BLaER1 (cell line): ENCODE data around the gene UBE2C.
A peak's percentile ranks its signal among the peaks of the same experiment; 100 is the strongest.

Experiments used
- H3K27ac ChIP-seq: shearing (Covaris generic); formaldehyde crosslinking; 2 replicates; pipeline ENCODE4 v1.8.1; 2022
- H3K27me3 ChIP-seq: shearing (Covaris generic); formaldehyde crosslinking; 2 replicates; pipeline ENCODE4 v1.8.1; 2022
- H3K36me3 ChIP-seq: shearing (Covaris generic); formaldehyde crosslinking; 2 replicates; pipeline ENCODE4 v1.8.1; 2022
- H3K4me1 ChIP-seq: shearing (Covaris generic); formaldehyde crosslinking; 2 replicates; pipeline ENCODE4 v1.8.1; 2022
- H3K4me2 ChIP-seq: shearing (Covaris generic); formaldehyde crosslinking; 2 replicates; pipeline ENCODE4 v1.8.1; 2022
- H3K4me3 ChIP-seq: shearing (Covaris generic); formaldehyde crosslinking; 2 replicates; pipeline ENCODE4 v1.8.1; 2022
- H3K9ac ChIP-seq: shearing (Covaris generic); formaldehyde crosslinking; 2 replicates; pipeline ENCODE4 v1.8.1; 2022
- H3K9me3 ChIP-seq: shearing (Covaris generic); formaldehyde crosslinking; 2 replicates; pipeline ENCODE4 v1.8.1; 2022
- H4K20me1 ChIP-seq: shearing (Covaris generic); formaldehyde crosslinking; 2 replicates; pipeline ENCODE4 v1.8.1; 2022
- Cebpa-rat ChIP-seq: shearing (Covaris generic); IDR thresholded peaks from 2 replicates; pipeline ENCODE4 v1.8.1; 2022

The UBE2C gene

GRCh38 chr20:45832619-45833018 is 20.2 kb downstream of the UBE2C start:
- Histone ChIP-seq H4K20me1 (0 out of 2 replicates have a peak, but pooled peaks cover 4% of the 10 kb centered on the region), H3K27me3 (peaks cover 32% of the 10 kb centered on the region), H3K4me1 (peaks cover 14% of the 10 kb centered on the region), H3K4me3 (no peak overlapping the region), H3K4me2 (no peak overlapping the region), H3K36me3 (no peaks in the 10 kb centered on the region), H3K27ac (no peak overlapping the region), H3K9me3 (no peaks in the 10 kb centered on the region), H3K9ac (no peak overlapping the region)
- TF ChIP-seq Cebpa-rat: no peak

DNA sequence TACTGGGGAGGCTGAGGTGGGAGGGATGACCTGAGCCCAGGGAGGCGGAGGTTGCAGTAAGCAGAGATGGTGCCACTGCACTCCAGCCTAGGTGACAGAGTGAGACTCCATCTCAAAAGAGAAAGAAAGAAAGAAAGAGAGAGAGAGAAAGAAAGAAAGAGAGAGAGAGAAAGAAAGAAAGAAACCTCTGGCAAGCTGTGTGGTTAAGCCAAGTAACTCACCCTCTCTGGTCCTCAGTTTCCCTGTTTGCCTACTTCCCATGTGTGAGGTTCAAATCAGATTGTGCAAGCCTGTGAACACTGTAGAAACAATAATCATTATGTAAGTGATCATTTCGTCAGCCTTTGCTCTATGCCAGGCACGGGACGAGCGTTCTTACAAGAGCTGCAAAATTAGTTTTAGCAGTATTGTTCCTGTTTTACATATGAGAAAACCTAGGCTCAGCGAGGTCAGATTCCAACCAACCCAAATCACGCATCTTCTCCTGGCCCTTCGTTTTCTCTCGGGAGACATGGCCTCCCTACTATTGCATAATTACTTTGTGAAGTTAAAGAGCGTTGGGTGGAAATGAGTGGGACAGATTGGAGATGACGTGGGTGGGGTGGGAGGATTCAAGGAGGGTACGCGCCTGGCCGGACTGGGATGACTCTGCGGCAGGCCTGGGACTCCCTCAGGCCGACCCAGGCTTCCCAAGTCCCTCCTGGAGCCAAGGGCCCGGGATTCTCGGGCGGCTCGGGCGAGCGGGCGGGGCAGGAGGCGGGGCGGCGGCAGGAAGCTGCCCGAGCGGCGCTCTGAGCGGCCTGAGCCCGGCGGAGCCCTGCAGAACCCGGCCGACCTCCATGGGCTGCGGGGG is 20.8 kb downstream of the UBE2C start, which contains the start of gene SNX21:
Gene SNX21 (plus strand): TSS at position 770 of the 853 bp plus-strand sequence. CDS start 121 bp downstream, outside the sequence.
- no peak within 1 kb of the TSS for H3K27ac ChIP-seq
- H3K36me3 ChIP-seq: no peaks in the 10 kb centered on the region
- no peaks in the 10 kb centered on the region for H3K9me3 ChIP-seq
- H4K20me1 ChIP-seq: 0 out of 2 replicates have a peak, but pooled peaks cover 4% of the 10 kb centered on the region
- peak within 1 kb of the TSS; percentile 95 for H3K4me2 ChIP-seq
- peaks cover 32% of the 10 kb centered on the region for H3K27me3 ChIP-seq
- peaks cover 14% of the 10 kb centered on the region for H3K4me1 ChIP-seq
- peak within 1 kb of the TSS; percentile 66 for H3K4me3 ChIP-seq
- peak; percentile 55; the same call in 1 of the 2 replicates for TF ChIP-seq Cebpa-rat
- H3K9ac ChIP-seq: peak within 1 kb of the TSS; percentile 50

- Histone ChIP-seq H3K27me3 (peaks cover 32% of the 10 kb centered on the region), H3K4me1 (peaks cover 14% of the 10 kb centered on the region), H3K27ac (no peak overlapping the region), H3K9me3 (no peaks in the 10 kb centered on the region), H3K4me3 (peak overlapping the region; percentile 66), H3K4me2 (peak overlapping the region; percentile 95), H3K9ac (peak overlapping the region; percentile 50), H3K36me3 (no peaks in the 10 kb centered on the region), H4K20me1 (0 out of 2 replicates have a peak, but pooled peaks cover 4% of the 10 kb centered on the region)
- TF ChIP-seq Cebpa-rat: no peak
These were observed 21.7 kb downstream of the UBE2C start for GRCh38 chr20:45833883-45834796.

DNA sequence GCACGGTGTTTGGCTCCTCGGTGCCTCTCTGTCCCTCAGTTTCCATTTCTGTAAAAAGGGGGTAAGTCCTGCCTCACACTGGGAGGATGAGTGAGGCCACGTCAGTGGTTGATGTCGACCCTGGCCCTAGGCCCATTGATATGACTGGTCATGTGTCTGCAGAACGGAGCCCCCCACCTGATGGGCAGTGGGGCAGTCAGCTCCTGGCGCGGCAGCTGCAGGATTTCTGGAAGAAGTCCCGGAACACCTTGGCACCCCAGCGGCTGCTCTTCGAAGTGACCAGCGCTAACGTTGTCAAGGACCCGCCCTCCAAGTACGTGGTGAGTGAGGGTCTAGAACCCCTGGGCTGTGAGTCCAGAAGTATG is 22.3 kb downstream of the UBE2C start:
- Histone ChIP-seq H3K27ac (no peak overlapping the region), H3K27me3 (peaks cover 32% of the 10 kb centered on the region), H3K9ac (no peak overlapping the region), H4K20me1 (0 out of 2 replicates have a peak, but pooled peaks cover 4% of the 10 kb centered on the region), H3K4me1 (peaks cover 14% of the 10 kb centered on the region), H3K9me3 (no peaks in the 10 kb centered on the region), H3K4me3 (no peak overlapping the region), H3K4me2 (no peak overlapping the region), H3K36me3 (no peaks in the 10 kb centered on the region)
- no peak for TF ChIP-seq Cebpa-rat

GRCh38 chr20:45835329-45835765 is 22.9 kb downstream of the UBE2C start:
- no peak overlapping the region for H3K27ac ChIP-seq
- H3K36me3 ChIP-seq: no peaks in the 10 kb centered on the region
- H3K9me3 ChIP-seq: no peaks in the 10 kb centered on the region
- peaks cover 32% of the 10 kb centered on the region for H3K27me3 ChIP-seq
- H3K4me2 ChIP-seq: no peak overlapping the region
- no peak overlapping the region for H3K4me3 ChIP-seq
- H3K4me1 ChIP-seq: peaks cover 14% of the 10 kb centered on the region
- no peak for TF ChIP-seq Cebpa-rat
- H4K20me1 ChIP-seq: 0 out of 2 replicates have a peak, but pooled peaks cover 4% of the 10 kb centered on the region
- H3K9ac ChIP-seq: no peak overlapping the region

- Histone ChIP-seq H3K36me3 (peaks cover 3% of the 10 kb centered on the region; the same call in 1 of the 2 replicates), H3K4me2 (no peak overlapping the region), H3K27ac (no peak overlapping the region), H3K9me3 (no peaks in the 10 kb centered on the region), H3K4me3 (no peak overlapping the region), H3K4me1 (peaks cover 14% of the 10 kb centered on the region), H3K27me3 (peaks cover 32% of the 10 kb centered on the region), H3K9ac (no peak overlapping the region), H4K20me1 (0 out of 2 replicates have a peak, but pooled peaks cover 4% of the 10 kb centered on the region)
- TF ChIP-seq Cebpa-rat: no peak
These were observed 23.4 kb downstream of the UBE2C start for GRCh38 chr20:45835825-45836224.

- Histone ChIP-seq H3K27ac (no peak overlapping the region), H4K20me1 (0 out of 2 replicates have a peak, but pooled peaks cover 4% of the 10 kb centered on the region)
These were observed 24.4 kb downstream of the UBE2C start for GRCh38 chr20:45836841-45837240.

DNA sequence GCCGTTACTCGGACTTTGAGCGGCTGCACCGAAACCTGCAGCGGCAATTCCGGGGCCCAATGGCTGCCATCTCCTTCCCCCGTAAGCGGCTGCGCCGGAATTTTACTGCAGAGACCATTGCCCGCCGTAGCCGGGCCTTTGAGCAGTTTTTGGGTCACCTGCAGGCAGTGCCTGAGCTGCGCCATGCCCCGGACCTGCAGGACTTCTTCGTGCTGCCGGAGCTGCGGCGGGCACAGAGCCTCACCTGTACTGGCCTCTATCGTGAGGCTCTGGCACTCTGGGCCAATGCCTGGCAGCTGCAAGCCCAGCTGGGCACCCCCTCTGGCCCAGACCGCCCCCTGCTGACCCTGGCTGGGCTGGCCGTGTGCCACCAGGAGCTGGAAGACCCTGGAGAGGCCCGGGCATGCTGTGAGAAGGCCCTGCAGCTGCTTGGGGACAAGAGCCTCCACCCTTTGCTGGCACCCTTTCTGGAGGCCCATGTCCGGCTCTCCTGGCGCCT is 28.3 kb downstream of the UBE2C start:
- Histone ChIP-seq H3K4me1 (peaks cover 16% of the 10 kb centered on the region), H3K36me3 (peaks cover 52% of the 10 kb centered on the region), H3K27ac (no peak overlapping the region), H3K9ac (no peak overlapping the region), H3K4me3 (no peak overlapping the region), H3K27me3 (no peaks in the 10 kb centered on the region), H3K9me3 (no peaks in the 10 kb centered on the region), H4K20me1 (no peaks in the 10 kb centered on the region), H3K4me2 (no peak overlapping the region)
- TF ChIP-seq Cebpa-rat: no peak

More at GRCh38 chr20:45836841-45837240, 24.4 kb downstream of the UBE2C start:
- Histone ChIP-seq H3K9me3 (no peaks in the 10 kb centered on the region), H3K36me3 (peaks cover 13% of the 10 kb centered on the region), H3K9ac (no peak overlapping the region), H3K27me3 (peaks cover 32% of the 10 kb centered on the region), H3K4me3 (no peak overlapping the region), H3K4me2 (no peak overlapping the region), H3K4me1 (peaks cover 18% of the 10 kb centered on the region)
- TF ChIP-seq Cebpa-rat: no peak

- no peaks in the 10 kb centered on the region for H3K9me3 ChIP-seq
- H3K4me3 ChIP-seq: no peak overlapping the region
- H4K20me1 ChIP-seq: no peaks in the 10 kb centered on the region
- peak overlapping the region; percentile 7; the same call in 1 of the 2 replicates for H3K9ac ChIP-seq
- H3K36me3 ChIP-seq: peaks cover 60% of the 10 kb centered on the region
- peak overlapping the region; percentile 61 for H3K4me2 ChIP-seq
- H3K27ac ChIP-seq: peak overlapping the region; percentile 58
- H3K4me1 ChIP-seq: peaks cover 16% of the 10 kb centered on the region
- TF ChIP-seq Cebpa-rat: no peak
- no peaks in the 10 kb centered on the region for H3K27me3 ChIP-seq
These were observed 29.1 kb downstream of the UBE2C start for GRCh38 chr20:45841407-45842129.
